SK-N-SH treated with all-trans-retinoic acid at 6 μM for 48 hours (cell line): ENCODE measurements around the gene TSNAXIP1.

Experiments
- CSDC2 ChIP-seq: fragments of 250-450 bp; sonication (Bioruptor Pico); IDR thresholded peaks from 2 replicates; pipeline ENCODE4 v1.5.0; 2020; ENCODE audit warnings: mild to moderate bottlenecking, moderate library complexity
- ISL1 ChIP-seq: fragments of 250-450 bp; sonication (Bioruptor Pico); IDR thresholded peaks from 2 replicates; pipeline ENCODE4 v2.1.2; 2022; ENCODE audit warnings: mild to moderate bottlenecking, moderate library complexity

DNA sequence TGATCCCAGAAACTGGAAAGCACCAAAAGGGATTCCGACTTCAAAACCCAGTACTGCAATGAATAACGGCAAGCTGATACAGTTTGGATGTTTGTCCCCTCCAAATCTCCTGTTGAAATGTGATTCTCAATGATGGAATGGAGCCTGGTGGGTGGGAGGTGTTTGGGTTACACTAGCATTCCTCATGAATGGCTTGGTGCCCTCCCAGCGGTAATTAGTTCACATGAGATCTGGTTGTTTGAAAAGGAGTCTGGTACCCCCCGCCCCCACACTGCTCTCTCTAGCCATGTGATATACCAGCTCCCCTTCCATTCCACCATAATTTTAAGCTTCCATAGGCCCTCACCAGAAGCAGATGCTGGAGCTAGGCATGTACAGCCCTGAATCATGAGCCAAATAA, 40.4 kb upstream of the TSNAXIP1 start:
- no peak for TF ChIP-seq ISL1 (CRISPR knock-in tag)
- no peak for TF ChIP-seq CSDC2
